ENCODE results near the gene NFIB. TPM values are rescaled to one million over a fixed set of nuclear protein-coding genes. Genes with fewer than 3 reads are reported as not detected.

Gene NFIB
- total RNA-seq, 2 donors from 2014 or later: 5.3 to 14.1 TPM

DNA sequence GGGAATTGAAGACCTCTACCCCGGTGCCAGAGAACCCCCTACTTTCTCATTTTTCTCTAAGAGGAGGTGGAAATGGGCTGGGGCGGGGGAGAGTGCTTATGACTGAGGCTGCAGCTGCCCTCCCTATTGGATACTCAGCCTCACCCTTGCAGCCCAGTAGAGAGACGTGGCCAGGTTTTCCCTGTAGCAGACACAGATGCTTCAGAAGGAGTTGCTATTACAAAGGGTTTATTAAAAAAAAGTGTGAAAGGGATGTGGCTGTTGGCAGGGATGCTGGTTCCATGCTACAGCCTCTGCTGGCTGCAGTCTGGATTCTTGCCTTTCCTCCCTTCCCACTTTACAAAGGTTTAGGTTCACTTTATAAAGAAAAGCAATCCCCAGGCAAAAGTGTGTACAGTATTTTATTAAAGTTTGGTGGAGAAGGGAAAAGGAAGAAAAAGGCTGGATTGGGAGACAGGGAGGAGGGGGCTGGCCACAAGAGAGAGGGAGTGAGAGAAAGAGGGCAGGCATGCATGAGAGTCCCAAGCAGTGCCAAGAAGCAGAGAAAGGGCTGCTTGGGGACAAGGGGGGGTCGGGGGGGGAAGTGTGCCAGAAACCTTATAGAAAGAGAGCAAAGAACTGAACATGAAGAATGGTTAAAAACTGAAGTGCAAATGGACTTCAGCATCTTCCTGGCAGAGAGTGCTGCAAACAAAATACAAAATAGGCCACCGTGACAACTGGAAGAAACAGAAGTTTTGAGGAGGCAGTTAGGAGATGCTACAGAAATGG is 29.5 kb upstream of the NFIB start:
- Histone ChIP-seq H3K27ac (ENCODE audit: low read depth, low read length) (no peak overlapping the region), H3K4me3 (ENCODE audit: low read length) (no peak overlapping the region), H3K9me3 (ENCODE audit: control insufficient read depth, low read length) (no peaks in the 10 kb centered on the region), H3K9ac (ENCODE audit: extremely low read depth, low read length, poor library complexity, severe bottlenecking) (no peak overlapping the region), H3K4me1 (ENCODE audit: control insufficient read depth, insufficient read depth, low read length) (peaks cover 6% of the 10 kb centered on the region), H3K36me3 (ENCODE audit: control insufficient read depth, insufficient read depth, low read length) (no peaks in the 10 kb centered on the region), H3K27me3 (ENCODE audit: control insufficient read depth, insufficient read depth, low read length, poor library complexity, severe bottlenecking) (peaks cover 97% of the 10 kb centered on the region)
- no peak overlapping the region for H3K27ac Mint-ChIP-seq
- no peak for TF ChIP-seq CTCF (conservative IDR thresholded peaks at IDR 0.05)
- no peaks in the 10 kb centered on the region for H3K9me3 Mint-ChIP-seq
- no peak overlapping the region for H3K4me3 Mint-ChIP-seq
- DNase-seq: no peak
- peaks cover 15% of the 10 kb centered on the region for H3K4me1 Mint-ChIP-seq
- whole genome bisulfite sequencing, 2 experiments (ENCODE audit: insufficient coverage in 1 of 2, insufficient read length in 1 of 2): 17 to 50% methylated on average over 2 to 5 of the region's 5 CpGs
- H3K27me3 Mint-ChIP-seq (ENCODE audit: insufficient read depth): no peaks in the 10 kb centered on the region
- H3K36me3 Mint-ChIP-seq (ENCODE audit: low read depth): no peaks in the 10 kb centered on the region

DNA sequence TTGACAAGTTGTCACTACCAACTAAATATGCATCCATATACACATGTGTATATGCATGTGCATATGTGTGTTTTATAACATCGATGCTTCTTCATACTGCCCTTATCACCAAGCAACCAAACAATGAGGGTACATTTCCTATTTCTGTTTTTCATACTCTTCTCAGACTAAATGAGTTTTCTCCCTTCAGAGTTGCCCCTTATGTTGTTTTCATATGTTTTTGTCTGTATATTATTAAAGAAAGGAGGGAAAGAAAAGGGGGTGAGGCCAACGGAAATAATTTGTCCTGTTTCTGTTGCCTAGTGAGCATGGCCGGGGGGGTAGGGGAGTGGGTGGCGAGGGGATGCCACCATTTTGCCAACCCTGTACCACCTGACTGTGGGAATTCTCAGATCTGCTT is 28.8 kb upstream of the NFIB start:
- Mint-ChIP-seq H3K27me3 (ENCODE audit: insufficient read depth) (no peaks in the 10 kb centered on the region), H3K27ac (no peak overlapping the region), H3K9me3 (no peaks in the 10 kb centered on the region), H3K36me3 (ENCODE audit: low read depth) (no peaks in the 10 kb centered on the region), H3K4me3 (no peak overlapping the region), H3K4me1 (peaks cover 11% of the 10 kb centered on the region)
- Histone ChIP-seq H3K27ac (ENCODE audit: low read depth, low read length) (no peak overlapping the region), H3K4me3 (ENCODE audit: low read length) (no peak overlapping the region), H3K4me1 (ENCODE audit: control insufficient read depth, insufficient read depth, low read length) (peaks cover 2% of the 10 kb centered on the region), H3K36me3 (ENCODE audit: control insufficient read depth, insufficient read depth, low read length) (no peaks in the 10 kb centered on the region), H3K27me3 (ENCODE audit: control insufficient read depth, insufficient read depth, low read length, poor library complexity, severe bottlenecking) (peaks cover 90% of the 10 kb centered on the region), H3K9ac (ENCODE audit: extremely low read depth, low read length, poor library complexity, severe bottlenecking) (no peak overlapping the region), H3K9me3 (ENCODE audit: control insufficient read depth, low read length) (no peaks in the 10 kb centered on the region)
- WGBS, 2 experiments (ENCODE audit: insufficient coverage in 1 of 2, insufficient read length in 1 of 2): 70 to 94% methylated on average over 2 to 4 of the region's 4 CpGs
- no peak for TF ChIP-seq CTCF (conservative IDR thresholded peaks at IDR 0.05)
- DNase-seq: no peak

DNA sequence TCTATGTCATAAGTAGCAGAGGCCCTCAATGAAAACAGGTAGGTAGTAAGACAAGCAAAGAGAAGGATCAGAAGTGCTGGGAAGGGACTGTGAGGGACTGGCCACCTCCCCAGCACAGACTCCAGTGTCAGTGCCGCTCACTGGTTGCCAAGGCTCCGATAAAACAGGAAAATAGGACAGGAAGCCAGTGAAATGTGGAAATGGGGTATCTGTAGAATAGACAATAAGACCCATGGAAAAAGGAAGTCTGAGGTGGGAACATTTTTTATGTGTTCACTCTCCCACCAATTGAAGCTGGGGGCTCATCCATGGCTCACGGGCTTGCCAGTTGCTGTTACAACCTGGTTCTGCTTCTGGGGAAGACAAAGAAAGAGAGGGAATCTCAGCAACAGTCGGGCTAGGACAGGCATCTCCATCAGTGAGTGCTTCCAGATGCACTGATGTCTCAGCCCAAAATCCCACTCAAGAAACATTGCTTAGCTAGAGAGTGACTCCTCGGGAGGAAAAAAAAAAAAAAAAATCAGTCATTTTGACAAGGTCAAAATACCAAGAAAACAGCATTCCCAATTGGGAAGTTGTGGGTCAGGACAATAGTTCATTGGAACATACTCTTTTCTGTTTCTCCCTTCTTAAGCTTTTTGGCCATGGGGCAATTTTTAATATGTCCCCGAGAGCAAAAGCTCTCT is 27.6 kb upstream of the NFIB start:
- Histone ChIP-seq H3K4me1 (ENCODE audit: control insufficient read depth, insufficient read depth, low read length) (peaks cover 2% of the 10 kb centered on the region), H3K36me3 (ENCODE audit: control insufficient read depth, insufficient read depth, low read length) (no peaks in the 10 kb centered on the region), H3K4me3 (ENCODE audit: low read length) (no peak overlapping the region), H3K9me3 (ENCODE audit: control insufficient read depth, low read length) (no peaks in the 10 kb centered on the region), H3K27me3 (ENCODE audit: control insufficient read depth, insufficient read depth, low read length, poor library complexity, severe bottlenecking) (peaks cover 79% of the 10 kb centered on the region), H3K27ac (ENCODE audit: low read depth, low read length) (no peak overlapping the region), H3K9ac (ENCODE audit: extremely low read depth, low read length, poor library complexity, severe bottlenecking) (no peak overlapping the region)
- H3K9me3 Mint-ChIP-seq: no peaks in the 10 kb centered on the region
- H3K4me3 Mint-ChIP-seq: no peak overlapping the region
- H3K27me3 Mint-ChIP-seq (ENCODE audit: insufficient read depth): no peaks in the 10 kb centered on the region
- 74 to 90% methylated on average over 4 to 6 of the region's 6 CpGs for WGBS, 2 experiments (ENCODE audit: insufficient coverage in 1 of 2, insufficient read length in 1 of 2)
- no peak for TF ChIP-seq CTCF (conservative IDR thresholded peaks at IDR 0.05)
- no peaks in the 10 kb centered on the region for H3K36me3 Mint-ChIP-seq (ENCODE audit: low read depth)
- no peak overlapping the region for H3K27ac Mint-ChIP-seq
- H3K4me1 Mint-ChIP-seq: peaks cover 9% of the 10 kb centered on the region
- DNase-seq: no peak

All from endodermal cell (in vitro differentiated cells).